Neural progenitor cell (in vitro differentiated cells): ENCODE results near the gene SIRPA. TPM values are rescaled to one million over a fixed set of nuclear protein-coding genes. Genes with fewer than 3 reads are reported as not detected.
"Not testable (repeated sequence)": the region's sequence is repeated elsewhere in the genome, so short reads cannot be mapped to it uniquely, and the experiment has no call there.

Experiments
- DNase-seq: peaks from one replicate; pipeline ENCODE4 v3.0.0-alpha.2; 2016; ENCODE audit warnings: low spot score
- H2AFZ ChIP-seq: fragments of 200-600 bp; sonication (generic); replicated peaks from 2 replicates; pipeline ENCODE4 v1.6.1; 2016; ENCODE audit warnings: antibody characterized with exemption
- H3F3A ChIP-seq: fragments of 200-600 bp; sonication (generic); 2 replicates; pipeline ENCODE4 v1.6.1; 2016; ENCODE audit warnings: antibody characterized with exemption, low read depth
- H3K27ac ChIP-seq: fragments of 200-600 bp; sonication (generic); 2 replicates; pipeline ENCODE4 v1.5.1; 2016; ENCODE audit warnings: mild to moderate bottlenecking
- H3K27me3 ChIP-seq: fragments of 200-600 bp; sonication (generic); 2 replicates; pipeline ENCODE4 v1.6.1; 2016; ENCODE audit warnings: mild to moderate bottlenecking, moderate library complexity
- H3K36me3 ChIP-seq: fragments of 200-600 bp; sonication (generic); 2 replicates; pipeline ENCODE4 v1.5.1; 2016
- H3K4me1 ChIP-seq: fragments of 200-600 bp; sonication (generic); 2 replicates; pipeline ENCODE4 v1.6.1; 2016; ENCODE audit warnings: mixed run types
- H3K4me2 ChIP-seq: fragments of 200-600 bp; sonication (generic); 2 replicates; pipeline ENCODE4 v1.6.1; 2016
- H3K4me3 ChIP-seq: fragments of 200-600 bp; sonication (generic); 2 replicates; pipeline ENCODE4 v1.5.1; 2016
- H3K79me2 ChIP-seq: fragments of 200-600 bp; sonication (generic); 2 replicates; pipeline ENCODE4 v1.6.1; 2016; ENCODE audit warnings: low read depth
- H3K9ac ChIP-seq: fragments of 200-600 bp; sonication (generic); 2 replicates; pipeline ENCODE4 v1.6.1; 2016
- H3K9me3 ChIP-seq: fragments of 200-600 bp; sonication (generic); 2 replicates; pipeline ENCODE4 v1.5.1; 2016; ENCODE audit warnings: low read depth
- H4K20me1 ChIP-seq: fragments of 200-600 bp; sonication (generic); 2 replicates; pipeline ENCODE4 v1.6.1; 2016; ENCODE audit warnings: low read depth
- H3K27ac Mint-ChIP-seq: 3 replicates; pipeline ENCODE4 v1.8.0; 2021; ENCODE audit warnings: mixed read lengths
- H3K27me3 Mint-ChIP-seq: 2 replicates; pipeline ENCODE4 v1.8.0; 2022; ENCODE audit warnings: low read depth, mild to moderate bottlenecking, inconsistent platforms, moderate library complexity, mixed read lengths; ENCODE audit not compliant: insufficient read depth
- H3K36me3 Mint-ChIP-seq: 3 replicates; pipeline ENCODE4 v1.8.0; 2021; ENCODE audit warnings: mixed read lengths
- H3K4me1 Mint-ChIP-seq: 3 replicates; pipeline ENCODE4 v1.8.0; 2021; ENCODE audit warnings: mixed read lengths
- H3K4me3 Mint-ChIP-seq: 3 replicates; pipeline ENCODE4 v1.8.0; 2021; ENCODE audit warnings: mild to moderate bottlenecking, moderate library complexity, mixed read lengths
- H3K9me3 Mint-ChIP-seq: 3 replicates; pipeline ENCODE4 v1.8.0; 2020; ENCODE audit warnings: mixed read lengths
- CTCF ChIP-seq: fragments of 200-600 bp; sonication (generic); IDR thresholded peaks from 2 replicates; pipeline ENCODE4 v1.5.1; 2017; ENCODE audit warnings: antibody characterized with exemption, mild to moderate bottlenecking
- EZH2 ChIP-seq: fragments of 200-600 bp; sonication (generic); IDR thresholded peaks from 2 replicates; pipeline ENCODE4 v1.6.1; 2017; ENCODE audit warnings: antibody characterized with exemption, mild to moderate bottlenecking, moderate library complexity
- EZH2phosphoT487 ChIP-seq: fragments of 200-600 bp; sonication (generic); IDR thresholded peaks from 2 replicates; pipeline ENCODE4 v1.6.1; 2017; ENCODE audit warnings: antibody characterized with exemption
- total RNA-seq: library from RNA; depleted of rRNA; stranded (reverse); fragments of >200 nt; gene quantifications from 2 replicates; pipeline ENCODE4 v1.2.3, GENCODE V29; 2015; ENCODE audit warnings: low replicate concordance

The SIRPA gene
- total RNA-seq, 1 donor from 2014 or later: 5.1 TPM

GRCh38 chr20:1920252-1920651 lies 25.0 kb downstream of the SIRPA start:
- no peak overlapping the region for H3K27ac Mint-ChIP-seq
- no peaks in the 10 kb centered on the region for H3K9me3 Mint-ChIP-seq
- no peak overlapping the region for H3K27ac ChIP-seq
- peaks cover 4% of the 10 kb centered on the region for H3K4me1 ChIP-seq
- no peak for DNase-seq
- no peaks in the 10 kb centered on the region for H4K20me1 ChIP-seq
- no peaks in the 10 kb centered on the region for H3K79me2 ChIP-seq
- H3K4me3 Mint-ChIP-seq: no peak overlapping the region
- no peak overlapping the region for H3K4me3 ChIP-seq
- TF ChIP-seq EZH2 (no peak), CTCF (no peak), EZH2phosphoT487 (no peak)
- H3K36me3 ChIP-seq: no peaks in the 10 kb centered on the region
- no peak overlapping the region for H3K9ac ChIP-seq
- no peak overlapping the region for H2AFZ ChIP-seq
- no peaks in the 10 kb centered on the region for H3K27me3 ChIP-seq
- no peaks in the 10 kb centered on the region for H3K4me1 Mint-ChIP-seq
- H3K4me2 ChIP-seq: no peak overlapping the region
- H3F3A ChIP-seq: no peaks in the 10 kb centered on the region
- peaks cover 13% of the 10 kb centered on the region for H3K36me3 Mint-ChIP-seq
- H3K27me3 Mint-ChIP-seq: no peaks in the 10 kb centered on the region
- no peaks in the 10 kb centered on the region for H3K9me3 ChIP-seq

- Histone ChIP-seq H3K9ac (no peak overlapping the region), H3K36me3 (no peaks in the 10 kb centered on the region), H3K4me1 (peaks cover 4% of the 10 kb centered on the region), H3K9me3 (no peaks in the 10 kb centered on the region), H4K20me1 (no peaks in the 10 kb centered on the region), H3K79me2 (no peaks in the 10 kb centered on the region), H3K4me2 (no peak overlapping the region), H3K27ac (no peak overlapping the region), H2AFZ (no peak overlapping the region), H3F3A (no peaks in the 10 kb centered on the region), H3K27me3 (no peaks in the 10 kb centered on the region), H3K4me3 (no peak overlapping the region)
- Mint-ChIP-seq H3K4me1 (no peaks in the 10 kb centered on the region), H3K27ac (no peak overlapping the region), H3K27me3 (no peaks in the 10 kb centered on the region), H3K36me3 (peaks cover 12% of the 10 kb centered on the region), H3K4me3 (no peak overlapping the region), H3K9me3 (no peaks in the 10 kb centered on the region)
- no peak for DNase-seq
- TF ChIP-seq EZH2phosphoT487 (no peak), EZH2 (no peak), CTCF (no peak)
Measured at GRCh38 chr20:1920826-1921225, 25.6 kb downstream of the SIRPA start.

- not testable (repeated sequence) for H3K27ac ChIP-seq, H3K79me2 ChIP-seq, H3K36me3 ChIP-seq, H3K4me2 ChIP-seq, H3K4me1 ChIP-seq, H3K4me1 Mint-ChIP-seq, H3K27ac Mint-ChIP-seq, H3K4me3 Mint-ChIP-seq, H3F3A ChIP-seq, H3K27me3 ChIP-seq, H3K9me3 Mint-ChIP-seq, H3K9ac ChIP-seq, H2AFZ ChIP-seq, H3K36me3 Mint-ChIP-seq, H3K27me3 Mint-ChIP-seq, H3K9me3 ChIP-seq, DNase-seq, H3K4me3 ChIP-seq, H4K20me1 ChIP-seq
Measured at GRCh38 chr20:1921985-1922384, 26.8 kb downstream of the SIRPA start.

- H3K79me2 ChIP-seq: no peaks in the 10 kb centered on the region
- no peaks in the 10 kb centered on the region for H3K27me3 Mint-ChIP-seq
- H3K4me3 ChIP-seq: no peak overlapping the region
- H3K27ac Mint-ChIP-seq: no peak overlapping the region
- no peaks in the 10 kb centered on the region for H3K9me3 ChIP-seq
- H3F3A ChIP-seq: no peaks in the 10 kb centered on the region
- H3K36me3 Mint-ChIP-seq: peaks cover 4% of the 10 kb centered on the region
- TF ChIP-seq EZH2 (no peak), CTCF (no peak), EZH2phosphoT487 (no peak)
- H3K4me1 Mint-ChIP-seq: no peaks in the 10 kb centered on the region
- H3K4me1 ChIP-seq: peaks cover 4% of the 10 kb centered on the region
- DNase-seq: no peak
- H3K27me3 ChIP-seq: no peaks in the 10 kb centered on the region
- no peak overlapping the region for H2AFZ ChIP-seq
- no peaks in the 10 kb centered on the region for H4K20me1 ChIP-seq
- no peaks in the 10 kb centered on the region for H3K9me3 Mint-ChIP-seq
- no peaks in the 10 kb centered on the region for H3K36me3 ChIP-seq
- H3K9ac ChIP-seq: no peak overlapping the region
- H3K4me2 ChIP-seq: no peak overlapping the region
- H3K27ac ChIP-seq: no peak overlapping the region
- H3K4me3 Mint-ChIP-seq: no peak overlapping the region
Measured at GRCh38 chr20:1922786-1923185, 27.6 kb downstream of the SIRPA start.
